Skin of body (tissue), 3 donors: Measurements from ENCODE around the gene POLR2B. TPM values are rescaled to one million over a fixed set of nuclear protein-coding genes. Genes with fewer than 3 reads are reported as not detected.

Source experiments
- DNase-seq: peaks from one replicate; lab custom pipeline; 2025; lab: John Stamatoyannopoulos, UW
- small RNA-seq: library from RNA; depleted of rRNA; stranded (forward); fragments of <200 nt; gene quantifications from one replicate; pipeline ENCODE3, GENCODE V24; 2014; ENCODE audit warnings: low replicate concordance
- total RNA-seq: library from RNA; depleted of rRNA; stranded (reverse); fragments of >200 nt; gene quantifications from one replicate; pipeline ENCODE4 v1.2.3, GENCODE V29; 2014

The POLR2B gene
- total RNA-seq, 1 donor from 2014 or later, result 97.7 TPM

DNA sequence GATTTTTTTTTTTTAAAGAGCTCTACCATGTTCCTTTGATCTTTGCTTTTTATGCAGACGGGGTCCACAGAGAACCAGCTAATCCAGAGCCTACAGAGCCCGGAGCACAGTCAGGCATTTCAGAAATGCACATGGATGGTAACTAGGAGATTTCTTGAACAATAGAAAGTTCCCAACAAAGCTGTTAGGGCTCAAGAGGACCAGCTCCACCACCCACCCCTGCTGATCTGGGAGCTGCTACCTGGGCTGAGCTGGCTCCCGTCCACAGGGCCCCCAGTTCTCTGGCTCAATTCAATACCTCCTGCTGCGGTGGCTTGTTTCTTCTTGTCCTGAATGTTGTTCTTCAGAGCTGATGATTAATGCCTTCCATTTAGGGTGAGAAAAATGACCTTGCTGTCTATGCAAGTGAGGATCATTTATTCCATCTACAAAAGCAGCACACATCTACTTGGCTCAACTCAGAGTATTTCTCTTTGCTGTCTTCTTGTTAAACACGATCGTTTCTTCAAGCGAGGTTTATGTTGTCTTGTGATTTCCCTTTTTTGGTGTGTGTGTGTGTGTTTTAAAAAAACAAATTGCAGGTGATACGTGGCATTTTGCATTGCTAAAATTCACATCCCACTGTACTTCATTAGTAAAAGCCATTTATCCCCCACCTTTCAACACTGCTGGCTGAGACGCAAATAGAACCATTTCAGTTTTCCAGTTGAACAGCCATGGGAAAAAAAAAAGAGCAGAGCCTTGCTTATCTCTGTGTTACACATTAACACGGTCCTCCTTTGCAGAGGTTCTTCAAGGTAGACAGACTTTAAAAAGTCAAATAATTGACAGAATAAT lies 100.2 kb downstream of the POLR2B start:
- no peak for DNase-seq

Small RNAs within 50 kb of the gene (small RNA-seq; reads per million reads assigned to genes)
- not detected for gene RNU6-998P

Other genes with a start within 250 kb of the POLR2B start
- gene SPINK2, start 157.2 kb upstream of the POLR2B start, total RNA-seq, result not detected
- 34.6 TPM for gene REST, start 71.0 kb upstream of the POLR2B start, total RNA-seq
- 12.9 TPM for gene NOA1, start 1.3 kb upstream of the POLR2B start, total RNA-seq
- gene IGFBP7, start 131.5 kb downstream of the POLR2B start, total RNA-seq, result 85.4 TPM